ENCODE measurements around the gene VAV3. TPM values are rescaled to one million over a fixed set of nuclear protein-coding genes. Genes with fewer than 3 reads are reported as not detected.
"Not testable (repeated sequence)": the region's sequence is repeated elsewhere in the genome, so short reads cannot be mapped to it uniquely, and the experiment has no call there.

The VAV3 gene
- total RNA-seq, 4 donors from 2014 or later = 117 to 239 (median 135) TPM

- no peak overlapping the region for H3K4me3 ChIP-seq
- peaks cover 3% of the 10 kb centered on the region for H3K4me1 ChIP-seq
- no peak for DNase-seq (ENCODE audit: low spot score in 2 of 2)
- no peaks in the 10 kb centered on the region for H3K9me3 ChIP-seq
- no peaks in the 10 kb centered on the region for H3K36me3 ChIP-seq
- WGBS = 93% methylated on average over 4 of the region's 4 CpGs
- TF ChIP-seq EP300 (IDR thresholded peaks at IDR 0.05) (no peak), POLR2A (IDR thresholded peaks at IDR 0.05) (no peak), POLR2AphosphoS5 (IDR thresholded peaks at IDR 0.05) (no peak), CTCF (IDR thresholded peaks at IDR 0.05) (no peak)
- no peaks in the 10 kb centered on the region for H3K27me3 ChIP-seq
- no peak overlapping the region for H3K27ac ChIP-seq
Observed at GRCh38 chr1:107740579-107740978, 224.4 kb downstream of the VAV3 start.

- Histone ChIP-seq H3K4me1 (peaks cover 3% of the 10 kb centered on the region), H3K36me3 (no peaks in the 10 kb centered on the region), H3K9me3 (no peaks in the 10 kb centered on the region), H3K4me3 (no peak overlapping the region), H3K27ac (peak overlapping the region; percentile 32), H3K27me3 (no peaks in the 10 kb centered on the region)
- no peak for DNase-seq (ENCODE audit: low spot score in 2 of 2)
- TF ChIP-seq CTCF (IDR thresholded peaks at IDR 0.05) = no peak
- no peak for TF ChIP-seq EP300 (IDR thresholded peaks at IDR 0.05)
- no peak for TF ChIP-seq POLR2AphosphoS5 (IDR thresholded peaks at IDR 0.05)
- TF ChIP-seq POLR2A (IDR thresholded peaks at IDR 0.05) = no peak
- WGBS = 81% methylated on average over 2 of the region's 2 CpGs
Observed at GRCh38 chr1:107739651-107740050, 225.3 kb downstream of the VAV3 start.

GRCh38 chr1:107739201-107739600 lies 225.8 kb downstream of the VAV3 start:
- no peak for DNase-seq (ENCODE audit: low spot score in 2 of 2)
- no peak overlapping the region for H3K27ac ChIP-seq
- WGBS = 70% methylated on average over 4 of the region's 4 CpGs
- TF ChIP-seq CTCF (IDR thresholded peaks at IDR 0.05) (no peak), POLR2AphosphoS5 (IDR thresholded peaks at IDR 0.05) (no peak), POLR2A (IDR thresholded peaks at IDR 0.05) (no peak), EP300 (IDR thresholded peaks at IDR 0.05) (no peak)
- peaks cover 3% of the 10 kb centered on the region for H3K4me1 ChIP-seq
- no peak overlapping the region for H3K4me3 ChIP-seq
- no peaks in the 10 kb centered on the region for H3K36me3 ChIP-seq
- H3K9me3 ChIP-seq = no peaks in the 10 kb centered on the region
- no peaks in the 10 kb centered on the region for H3K27me3 ChIP-seq

GRCh38 chr1:107733401-107733800 lies 231.6 kb downstream of the VAV3 start:
- H3K36me3 ChIP-seq; H3K9me3 ChIP-seq; H3K4me3 ChIP-seq; H3K27ac ChIP-seq; H3K4me1 ChIP-seq; DNase-seq (ENCODE audit: low spot score in 2 of 2); H3K27me3 ChIP-seq: not testable (repeated sequence)
- WGBS = 96% methylated on average over 7 of the region's 7 CpGs

- no peaks in the 10 kb centered on the region for H3K27me3 ChIP-seq
- WGBS = 72% methylated on average over 2 of the region's 2 CpGs
- DNase-seq (ENCODE audit: low spot score in 2 of 2) = no peak
Observed at GRCh38 chr1:107727866-107728265, 237.1 kb downstream of the VAV3 start.

More at GRCh38 chr1:107727866-107728265, 237.1 kb downstream of the VAV3 start:
- no peaks in the 10 kb centered on the region for H3K4me1 ChIP-seq
- TF ChIP-seq POLR2A (IDR thresholded peaks at IDR 0.05) = no peak
- TF ChIP-seq POLR2AphosphoS5 (IDR thresholded peaks at IDR 0.05) = no peak
- TF ChIP-seq EP300 (IDR thresholded peaks at IDR 0.05) = no peak
- no peak for TF ChIP-seq CTCF (IDR thresholded peaks at IDR 0.05)
- H3K9me3 ChIP-seq = no peaks in the 10 kb centered on the region
- no peaks in the 10 kb centered on the region for H3K36me3 ChIP-seq
- no peak overlapping the region for H3K4me3 ChIP-seq
- no peak overlapping the region for H3K27ac ChIP-seq
